ENCODE data around the gene SHB.

- TF ChIP-seq EZH2phosphoT487 (conservative IDR thresholded peaks at IDR 0.05; ENCODE audit: low read length) = no peak
- no peak for TF ChIP-seq CTCF (IDR thresholded peaks at IDR 0.05; ENCODE audit: insufficient read depth, low read length, poor library complexity, severe bottlenecking)
These were observed 116.3 kb downstream of the SHB start for GRCh38 chr9:37952731-37953130.
